GM21381 (cell line): Measurements from ENCODE around the gene TEX13C.
A peak's percentile ranks its signal among the peaks of the same experiment; 100 is the strongest.
"Not testable (repeated sequence)": the region's sequence is repeated elsewhere in the genome, so short reads cannot be mapped to it uniquely, and the experiment has no call there.

Experiments
- ATAC-seq: cut with Tn5 transposase; IDR thresholded peaks from one replicate; pipeline ENCODE4 v1.9.1; 2021; ENCODE audit warnings: mild to moderate bottlenecking, moderate library complexity; ENCODE audit not compliant: unreplicated experiment

The TEX13C gene

DNA sequence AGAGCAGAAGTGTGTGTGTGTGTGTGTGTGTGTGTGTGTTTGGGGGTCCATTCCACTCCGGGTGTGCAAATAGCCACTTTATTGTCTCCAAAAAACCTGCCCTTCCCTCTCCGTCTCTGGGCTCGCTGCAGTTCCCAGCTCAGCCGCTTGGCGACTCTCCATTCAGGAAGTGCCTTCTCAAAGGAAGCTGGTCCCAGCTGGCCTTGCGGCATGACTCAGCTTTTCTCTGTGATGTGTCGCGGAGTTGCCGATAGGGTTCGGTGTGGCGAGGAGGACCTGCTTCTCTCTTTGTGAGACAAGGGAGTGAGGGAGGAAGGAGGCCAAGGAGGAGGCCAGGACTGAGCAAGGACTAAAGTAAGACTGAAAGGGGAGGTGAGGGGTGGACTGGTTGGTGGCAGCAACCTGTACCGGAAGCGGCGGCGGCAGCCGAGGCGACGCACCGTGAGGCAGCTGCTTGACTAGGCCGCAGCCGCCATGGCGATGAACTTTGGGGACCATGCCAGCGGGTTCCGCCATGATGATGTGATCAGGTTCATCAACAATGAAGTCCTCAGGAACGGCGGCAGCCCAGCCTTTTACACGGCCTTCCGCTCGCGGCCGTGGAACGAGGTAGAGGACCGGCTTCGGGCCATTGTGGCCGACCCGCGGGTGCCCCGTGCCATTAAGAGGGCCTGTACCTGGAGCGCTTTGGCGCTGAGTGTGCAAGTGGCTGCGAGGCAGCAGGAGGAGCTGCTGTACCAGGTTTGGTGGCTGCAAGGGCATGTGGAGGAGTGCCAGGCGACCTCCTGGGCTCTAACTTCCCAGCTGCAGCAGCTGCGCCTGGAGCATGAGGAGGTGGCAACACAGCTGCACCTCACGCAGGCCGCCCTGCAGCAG, at the start of gene TEX13C:
TEX13C (plus strand) TSS at position 226 of the 876 bp plus-strand sequence; CDS start at position 475, 249 bp downstream.
- ATAC-seq = no peak

DNA sequence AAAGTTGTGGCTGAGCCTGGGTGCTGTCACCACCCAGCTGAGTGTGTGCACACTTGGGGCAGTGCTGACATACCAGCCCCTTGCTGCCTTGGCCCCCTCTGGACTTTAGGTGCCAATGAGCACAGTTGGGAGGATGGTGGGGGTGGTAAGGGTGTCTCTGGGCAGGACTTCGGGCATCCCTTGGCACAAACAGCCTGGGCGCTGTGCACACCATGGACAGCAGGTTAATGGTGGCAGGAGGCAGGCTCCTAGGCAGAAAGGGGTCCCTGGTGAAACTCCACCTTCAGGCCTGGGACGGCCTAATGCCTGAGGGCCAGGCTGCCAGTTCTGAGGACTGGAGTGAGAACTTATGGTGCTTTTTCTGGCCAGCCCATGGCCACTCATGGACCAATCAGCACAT, 32.4 kb upstream of the TEX13C start:
- ATAC-seq = no peak

DNA sequence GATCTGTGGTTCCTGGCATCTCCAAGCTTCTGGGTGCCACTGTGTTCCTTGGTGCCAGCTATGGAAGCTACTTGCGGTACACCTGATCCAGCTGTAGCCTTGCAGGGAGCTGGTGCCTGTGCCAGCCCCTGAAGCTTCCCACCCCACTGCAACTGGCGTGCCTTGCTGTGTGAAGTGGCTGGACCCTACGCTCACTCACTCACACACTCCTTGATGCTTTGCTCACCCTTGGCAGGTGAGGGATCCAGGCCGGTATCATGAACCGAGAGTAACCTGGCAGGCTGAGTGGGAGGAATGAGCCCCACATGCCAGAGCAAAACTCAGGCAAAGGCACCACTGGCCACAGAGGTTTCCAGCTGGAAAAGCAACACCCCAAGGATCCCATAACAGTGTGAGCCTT, 31.3 kb upstream of the TEX13C start:
- no peak for ATAC-seq

DNA sequence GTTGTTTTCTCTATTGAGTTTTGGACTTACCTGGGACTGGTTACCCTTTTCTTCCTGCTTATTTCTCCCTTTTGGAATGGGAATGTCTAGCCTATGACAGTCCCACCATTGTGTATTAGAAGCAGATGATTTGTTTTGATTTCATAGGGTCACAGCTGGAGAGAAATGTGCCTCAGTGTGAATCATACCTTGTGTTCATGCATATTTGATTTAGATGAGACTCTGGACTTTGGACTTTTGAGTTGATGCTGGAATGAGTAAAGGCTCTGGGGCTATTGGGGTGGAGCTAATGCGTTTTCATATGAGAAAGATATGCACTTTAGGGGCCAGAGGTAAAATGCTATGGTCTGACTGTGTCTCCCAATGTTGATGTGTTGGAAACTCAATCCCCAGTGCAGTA, 30.5 kb upstream of the TEX13C start:
- no peak for ATAC-seq

DNA sequence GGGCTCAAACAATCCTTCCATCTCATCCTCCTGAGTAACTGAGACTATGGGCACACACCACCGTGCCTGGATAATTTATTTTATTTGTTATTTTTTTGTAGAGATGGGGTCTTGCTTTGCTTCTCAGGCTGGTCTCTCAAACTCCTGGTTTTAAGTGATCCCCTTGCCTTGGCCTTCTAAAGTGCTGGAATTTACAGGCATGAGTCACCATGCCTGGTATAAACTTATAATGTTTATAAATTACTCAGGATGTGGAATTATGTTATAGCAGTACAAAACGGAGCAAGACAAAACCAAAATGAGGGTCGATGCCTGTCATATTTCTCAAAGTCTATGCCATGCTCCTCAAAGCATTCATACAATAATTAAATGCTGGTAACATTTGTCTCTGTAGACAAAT, 29.8 kb upstream of the TEX13C start:
- ATAC-seq = no peak

DNA sequence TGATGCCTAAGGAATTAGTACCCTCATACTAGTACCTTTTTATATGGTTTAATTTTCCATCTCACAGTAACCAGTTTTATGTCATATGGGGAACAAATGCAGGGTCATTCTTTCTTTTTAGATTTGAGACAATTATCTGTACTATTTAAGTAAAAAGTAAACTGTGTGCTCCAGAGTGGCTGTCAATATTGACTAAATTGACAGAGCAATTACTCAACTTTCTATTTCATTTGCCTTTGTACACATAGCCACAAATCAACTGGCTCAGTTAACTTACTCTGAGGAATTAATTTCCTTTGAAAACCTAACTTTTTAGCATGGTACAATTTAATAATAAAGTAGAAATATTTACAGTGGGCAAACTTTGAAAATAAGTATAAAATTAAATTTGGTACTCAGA, 28.5 kb upstream of the TEX13C start:
- no peak for ATAC-seq

DNA sequence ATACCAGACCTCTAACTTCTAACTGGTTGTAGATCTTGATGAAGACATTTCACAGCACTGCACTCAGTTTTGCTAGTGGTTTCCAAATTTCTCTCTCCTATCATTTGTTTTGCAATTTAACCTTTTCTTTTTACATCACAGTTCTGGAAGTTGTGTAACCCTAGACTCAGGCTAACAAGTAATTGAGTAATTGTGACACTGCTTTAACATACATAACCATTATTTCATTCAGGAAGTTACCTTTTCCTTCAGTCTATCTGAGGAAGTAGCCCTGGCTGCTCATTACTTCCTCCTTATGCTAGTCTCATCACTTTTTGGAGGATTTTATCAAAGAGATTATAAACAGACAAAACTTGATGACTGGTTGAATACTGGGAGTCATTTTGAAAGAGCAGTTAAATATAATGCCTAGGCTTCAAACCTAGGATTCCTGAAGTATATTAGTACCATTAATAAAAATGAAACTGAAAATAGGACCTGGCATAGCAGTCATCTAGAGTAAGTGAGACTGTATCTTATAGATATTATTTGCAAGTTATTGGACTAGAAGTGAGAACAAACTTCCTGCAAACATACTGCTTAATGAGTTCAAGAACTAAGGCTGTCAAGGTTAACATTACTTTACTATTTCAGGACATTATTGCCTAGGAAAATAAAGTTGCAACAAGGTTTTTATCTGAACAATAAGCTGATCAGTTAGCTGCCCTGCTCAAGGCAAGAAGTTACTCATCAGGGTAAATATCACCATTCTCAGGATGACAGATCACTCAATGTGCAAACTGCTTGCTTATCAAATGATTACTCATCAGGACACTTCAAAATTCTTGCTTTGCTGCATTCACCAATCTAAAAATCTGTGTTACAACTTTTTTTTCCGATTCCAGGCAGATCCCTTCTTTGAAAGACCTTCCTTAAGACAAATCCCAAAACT, 25.6 kb upstream of the TEX13C start:
- ATAC-seq = peak; percentile 58

DNA sequence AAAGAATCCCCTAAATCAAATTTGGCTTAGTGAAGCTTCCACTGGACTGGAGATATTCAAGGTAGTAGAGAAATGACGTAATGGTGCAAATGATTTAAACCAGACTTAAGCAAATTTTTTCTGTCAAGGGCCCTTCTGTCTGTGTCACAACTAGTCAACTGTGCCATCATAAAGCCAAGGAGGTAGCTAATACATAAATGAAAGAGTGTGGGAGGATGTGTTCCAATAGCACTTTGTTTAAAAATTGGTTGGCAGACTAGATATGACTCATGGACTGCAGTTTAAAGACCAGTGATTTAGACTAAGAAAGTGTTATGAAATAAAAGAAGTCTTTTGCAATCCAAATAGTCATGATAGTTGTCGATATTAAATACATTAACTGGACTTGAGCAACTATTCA, 24.3 kb upstream of the TEX13C start:
- peak; percentile 62 for ATAC-seq

DNA sequence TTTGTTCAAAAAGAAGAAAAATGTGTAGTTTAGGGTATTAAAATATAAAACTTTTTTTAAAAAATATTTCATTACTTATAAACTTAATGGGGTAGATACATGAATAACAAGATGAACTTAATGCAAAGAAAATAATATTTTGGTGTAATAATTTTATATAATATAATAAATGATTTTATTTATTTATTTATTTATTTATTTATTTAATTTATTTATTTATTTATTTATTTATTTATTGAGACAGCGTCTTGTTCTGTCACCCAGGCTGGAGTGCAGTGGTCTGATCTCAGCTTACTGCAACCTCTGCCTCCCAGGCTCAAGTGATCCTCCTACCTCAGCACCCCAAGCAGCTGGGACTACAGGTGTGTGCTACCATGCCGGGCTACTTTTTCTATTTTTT, 20.8 kb upstream of the TEX13C start:
- ATAC-seq = no peak

DNA sequence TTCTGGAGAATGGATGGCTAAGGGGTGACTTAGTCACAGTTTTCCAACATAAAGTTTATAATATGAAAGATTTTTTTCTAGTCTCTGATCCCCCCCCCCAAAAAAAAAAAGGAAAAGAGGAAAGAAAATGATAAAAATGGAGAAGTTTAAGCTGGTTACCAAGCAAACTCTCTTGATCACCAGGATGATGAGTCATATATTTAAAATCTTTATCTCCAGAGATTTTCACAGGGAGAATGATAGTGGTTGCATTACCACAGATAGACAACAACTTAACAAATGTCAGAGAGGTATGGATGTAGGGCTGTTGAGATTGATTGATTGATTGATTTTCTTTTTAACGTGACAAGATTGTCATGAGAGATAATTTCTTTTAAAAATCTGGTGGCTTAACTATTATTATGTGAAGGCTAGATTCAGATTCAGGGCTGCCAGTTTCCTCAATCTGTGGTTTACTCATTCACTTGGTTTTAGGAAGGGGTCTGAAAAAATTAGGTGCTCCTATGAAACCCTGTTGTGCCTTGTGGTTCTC, 13.3 kb upstream of the TEX13C start:
- no peak for ATAC-seq

DNA sequence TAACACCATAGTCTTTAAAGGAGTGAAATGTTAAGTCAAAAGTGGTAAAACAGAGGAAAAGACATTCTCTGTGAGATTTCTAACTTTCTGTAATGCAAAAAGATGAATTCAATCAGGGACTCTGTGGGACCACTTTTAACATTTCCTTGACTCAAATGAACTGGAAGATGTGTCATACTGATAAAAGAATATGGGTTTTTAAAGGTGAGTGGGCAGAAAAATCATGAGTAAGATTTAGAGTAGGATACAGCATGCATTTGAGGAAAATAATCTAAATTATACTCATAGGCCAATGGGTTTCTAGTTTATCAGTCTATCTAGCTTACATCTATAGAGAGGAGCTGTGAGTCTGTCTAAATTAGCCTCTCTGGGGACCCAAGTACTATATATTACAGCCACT, 11.0 kb upstream of the TEX13C start:
- no peak for ATAC-seq

DNA sequence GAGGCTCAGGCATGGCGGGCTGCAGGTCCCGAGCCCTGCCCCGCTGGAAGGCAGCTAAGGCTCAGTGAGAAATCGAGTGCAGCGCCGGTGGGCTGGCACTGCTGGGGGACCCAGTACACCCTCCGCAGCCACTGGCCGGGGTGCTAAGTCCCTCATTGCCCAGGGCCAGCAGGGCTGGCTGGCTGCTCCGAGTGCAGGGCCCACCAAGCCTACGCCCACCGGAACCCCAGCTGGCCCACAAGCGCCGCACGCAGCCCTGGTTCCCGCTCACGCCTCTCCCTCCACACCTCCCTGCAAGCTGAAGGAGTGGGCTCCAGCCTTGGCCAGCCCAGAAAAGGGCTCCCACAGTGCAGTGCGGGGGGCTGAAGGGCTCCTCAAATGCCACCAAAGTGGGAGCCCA, 505 bp upstream of the TEX13C start:
- not testable (repeated sequence) for ATAC-seq

DNA sequence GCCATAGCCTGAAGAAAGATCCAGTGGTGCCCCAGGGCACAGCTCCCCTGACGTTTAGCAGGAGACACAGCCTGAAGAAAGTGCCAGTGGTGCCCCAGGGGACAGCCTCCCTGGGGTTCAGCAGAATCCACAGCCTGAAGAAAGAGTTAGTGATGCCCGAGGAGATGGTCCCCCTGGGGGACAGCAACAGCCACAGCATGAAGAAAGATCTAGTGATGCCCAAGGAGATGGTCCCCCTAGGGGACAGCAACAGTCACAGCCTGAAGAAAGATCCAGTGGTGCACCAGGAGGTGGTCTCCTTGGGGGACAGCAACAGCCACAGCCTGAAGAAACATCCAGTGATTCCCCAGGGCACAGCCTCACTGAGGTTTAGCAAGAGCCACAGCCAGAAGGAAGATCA, 2.8 kb downstream of the TEX13C start:
- no peak for ATAC-seq

DNA sequence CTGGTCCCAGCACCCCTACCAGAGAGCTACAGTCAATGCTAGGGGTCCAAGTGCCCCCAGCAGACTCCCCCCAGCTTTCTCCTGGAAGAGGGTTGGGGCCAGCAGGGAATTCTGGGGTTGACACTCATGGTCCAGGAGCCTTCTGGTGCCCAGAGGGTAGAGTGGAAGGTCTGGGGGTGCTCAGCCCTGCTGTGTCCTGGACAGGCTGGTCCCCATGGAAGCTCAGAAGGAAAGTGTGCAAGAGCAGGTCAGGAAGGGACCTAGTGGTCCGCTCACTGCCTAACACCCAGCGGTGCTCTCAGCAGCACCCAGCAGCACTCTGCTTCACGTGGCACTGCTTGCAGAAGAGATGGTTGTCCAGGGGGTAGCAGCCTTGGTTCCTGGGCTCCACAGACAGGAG, 6.9 kb downstream of the TEX13C start:
- ATAC-seq = no peak

DNA sequence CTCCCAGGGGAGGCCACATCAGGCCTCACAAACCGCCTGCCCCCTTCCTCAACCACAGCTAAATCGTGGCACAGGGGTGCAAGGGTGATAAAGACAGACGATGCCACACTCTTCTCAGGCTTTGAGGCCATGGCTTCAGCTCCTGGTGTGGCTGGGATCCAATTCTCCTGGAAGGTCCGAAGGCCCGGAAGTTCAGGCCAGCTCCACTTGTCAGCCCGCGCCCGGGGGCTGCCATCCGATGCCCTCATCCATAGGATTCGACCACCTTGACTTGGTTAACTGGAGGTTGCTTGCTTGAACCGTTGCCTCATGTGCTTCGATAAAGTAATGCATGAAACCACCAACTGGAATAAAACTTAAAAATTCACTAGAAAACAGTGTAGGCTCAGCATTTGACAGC, 8.2 kb downstream of the TEX13C start:
- ATAC-seq = no peak

DNA sequence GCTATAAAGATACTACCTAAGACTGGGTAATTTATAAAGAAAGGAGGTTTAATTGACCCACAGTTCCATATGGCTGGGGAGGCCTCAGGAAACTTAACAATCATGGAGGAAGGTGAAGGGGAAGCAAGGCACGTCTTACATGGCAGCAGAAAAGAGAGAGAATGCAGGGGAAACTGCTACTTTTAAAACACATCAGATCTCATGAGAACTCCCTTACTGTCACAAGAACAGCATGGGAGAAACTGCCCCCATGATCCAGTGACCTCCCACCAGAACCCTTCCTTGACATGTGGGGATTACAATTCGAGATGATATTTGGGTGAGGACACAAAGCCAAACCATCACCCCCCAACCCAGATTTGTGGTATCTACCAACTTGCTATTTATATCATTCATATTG, 13.9 kb downstream of the TEX13C start:
- ATAC-seq = no peak

DNA sequence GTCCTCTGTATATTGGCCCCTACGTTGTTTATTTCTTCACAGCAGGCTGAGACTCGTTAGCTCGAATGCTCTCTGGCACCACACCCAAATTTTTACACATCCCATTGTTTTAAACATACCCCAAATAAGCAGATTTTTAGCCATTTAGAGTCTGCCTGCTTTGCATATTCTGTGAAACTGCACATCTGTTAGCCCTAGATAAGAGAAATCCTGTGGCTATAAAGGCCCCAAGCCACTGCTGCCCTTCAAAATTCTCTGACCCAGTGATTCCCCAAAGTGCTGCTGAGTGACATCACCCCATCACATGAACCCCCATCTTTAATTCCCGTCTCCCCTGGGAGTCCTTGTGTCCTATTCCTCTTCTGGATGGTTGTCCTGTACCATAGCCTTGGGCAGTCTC, 20.8 kb downstream of the TEX13C start:
- ATAC-seq = no peak

DNA sequence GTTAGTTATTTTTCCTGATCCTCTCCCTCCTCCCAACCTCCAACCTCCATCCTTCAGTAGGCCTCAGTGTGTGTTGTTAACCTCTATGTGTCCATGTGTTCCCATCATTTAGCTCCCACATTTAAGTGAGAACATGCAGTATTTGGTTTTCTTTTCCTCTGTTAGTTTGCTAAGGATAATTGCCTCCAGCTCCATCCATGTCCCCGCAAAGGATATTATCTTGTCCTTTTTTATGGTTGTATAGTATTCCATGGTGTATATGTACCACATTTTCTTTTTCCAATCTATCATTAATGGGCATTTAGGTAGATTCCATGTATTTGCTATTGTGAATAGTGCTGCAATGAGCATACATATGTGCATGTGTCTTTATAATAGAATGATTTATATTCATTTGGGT, 54.5 kb downstream of the TEX13C start:
- ATAC-seq = no peak
